Uterine smooth muscle cell (primary cell): ENCODE data around the gene EPHB2. TPM values are rescaled to one million over a fixed set of nuclear protein-coding genes. Genes with fewer than 3 reads are reported as not detected.

Experiments
- total RNA-seq: library from RNA; depleted of rRNA; stranded (reverse); fragments of >200 nt; gene quantifications from 2 replicates; pipeline ENCODE4 v1.2.3, GENCODE V29; 2014

EPHB2 gene
- 5.2 and 13.0 TPM in 2 replicates for total RNA-seq

GRCh38 chr1:22710701-22711049, at the start of gene EPHB2:
Gene EPHB2, plus strand, starts transcription at chr1:22710839. Its CDS starts 144 bp downstream, at chr1:22710983.

Other genes starting within 250 kb of the EPHB2 start
- gene EPHA8, start 147.3 kb upstream of the EPHB2 start, total RNA-seq: not detected in 2 replicates
- gene C1QA, start 74.2 kb upstream of the EPHB2 start, total RNA-seq: not detected in 2 replicates
- gene C1QC, start 67.2 kb upstream of the EPHB2 start, total RNA-seq: not detected in 2 replicates
- not detected in 2 replicates for gene C1QB, start 57.6 kb upstream of the EPHB2 start, total RNA-seq